Astrocyte (in vitro differentiated cells and primary cell): ENCODE results near the gene ZC3H11A. TPM values are rescaled to one million over a fixed set of nuclear protein-coding genes. Genes with fewer than 3 reads are reported as not detected.

Experiments used
- DNase-seq: peaks from one replicate; pipeline ENCODE4 v3.0.0-alpha.2; 2010; ENCODE audit warnings: low read depth
- FAIRE-seq: peaks from 2 replicates; lab custom pipeline; 2011; peaks lifted over from hg19 to GRCh38; lab: Jason Lieb, UNC
- H2AFZ ChIP-seq: 2 replicates; pipeline ENCODE4 v1.6.0; 2012; ENCODE audit warnings: low read depth, low read length, inconsistent platforms
- H3K27ac ChIP-seq: 2 replicates; pipeline ENCODE4 v1.5.1; 2011; ENCODE audit warnings: low read depth, low read length, inconsistent platforms
- H3K27me3 ChIP-seq: 2 replicates; pipeline ENCODE4 v1.6.0; 2011; ENCODE audit warnings: low read length, inconsistent platforms; ENCODE audit not compliant: insufficient read depth
- H3K36me3 ChIP-seq: 2 replicates; pipeline ENCODE4 v1.5.1; 2011; ENCODE audit warnings: low read length, inconsistent platforms; ENCODE audit not compliant: insufficient read depth
- H3K4me1 ChIP-seq: 2 replicates; pipeline ENCODE4 v1.5.1; 2011; ENCODE audit warnings: low read length, inconsistent platforms; ENCODE audit not compliant: insufficient read depth
- H3K4me2 ChIP-seq: 2 replicates; pipeline ENCODE4 v1.6.0; 2012; ENCODE audit warnings: low read length, inconsistent platforms
- H3K4me3 ChIP-seq: 2 replicates; pipeline ENCODE4 v1.5.1; 2011; ENCODE audit warnings: low read depth, mild to moderate bottlenecking, low read length, inconsistent platforms; ENCODE audit not compliant: insufficient read depth
- H3K79me2 ChIP-seq: 2 replicates; pipeline ENCODE4 v1.6.0; 2012; ENCODE audit warnings: mild to moderate bottlenecking, low read length, inconsistent platforms; ENCODE audit not compliant: insufficient read depth
- H3K9ac ChIP-seq: 2 replicates; pipeline ENCODE4 v1.6.0; 2012; ENCODE audit warnings: mild to moderate bottlenecking, low read length, inconsistent platforms
- H3K9me3 ChIP-seq: 2 replicates; pipeline ENCODE4 v1.5.1; 2012; ENCODE audit warnings: low read depth, mild to moderate bottlenecking, low read length, inconsistent platforms; ENCODE audit not compliant: insufficient read depth
- H4K20me1 ChIP-seq: 2 replicates; pipeline ENCODE4 v1.6.0; 2012; ENCODE audit warnings: low read length, inconsistent platforms; ENCODE audit not compliant: insufficient read depth
- H3K27ac Mint-ChIP-seq: one replicate; pipeline ENCODE4 v1.8.0; 2021; ENCODE audit warnings: mild to moderate bottlenecking, mixed read lengths; ENCODE audit not compliant: unreplicated experiment
- H3K27me3 Mint-ChIP-seq: one replicate; pipeline ENCODE4 v1.8.0; 2021; ENCODE audit warnings: low read depth, mixed read lengths; ENCODE audit not compliant: unreplicated experiment
- H3K36me3 Mint-ChIP-seq: one replicate; pipeline ENCODE4 v1.8.0; 2021; ENCODE audit warnings: low read depth, mixed read lengths; ENCODE audit not compliant: unreplicated experiment
- H3K4me1 Mint-ChIP-seq: one replicate; pipeline ENCODE4 v1.8.0; 2021; ENCODE audit warnings: low read depth, mixed read lengths; ENCODE audit not compliant: unreplicated experiment
- H3K4me3 Mint-ChIP-seq: one replicate; pipeline ENCODE4 v1.8.0; 2021; ENCODE audit warnings: mild to moderate bottlenecking, moderate library complexity, mixed read lengths; ENCODE audit not compliant: unreplicated experiment
- H3K9me3 Mint-ChIP-seq: one replicate; pipeline ENCODE4 v1.8.0; 2021; ENCODE audit warnings: mild to moderate bottlenecking, mixed read lengths; ENCODE audit not compliant: unreplicated experiment
- EZH2 ChIP-seq: IDR thresholded peaks from 2 replicates; pipeline ENCODE4 v1.6.1; 2012; ENCODE audit warnings: mild to moderate bottlenecking, low read length, inconsistent platforms; ENCODE audit not compliant: insufficient read depth
- total RNA-seq: library from RNA; stranded (reverse); gene quantifications from 2 replicates; pipeline ENCODE4 v1.2.1, GENCODE V29; 2021
- TF ChIP-seq, protein P1 (sequence below): IDR thresholded peaks from 2 replicates; pipeline ENCODE4 v1.5.1; 2011; ENCODE audit warnings: low read depth, mild to moderate bottlenecking, inconsistent platforms, low read length, moderate library complexity; ENCODE audit not compliant: insufficient read depth

Gene ZC3H11A
- total RNA-seq, 1 donor from 2014 or later: 87.4 TPM

DNA sequence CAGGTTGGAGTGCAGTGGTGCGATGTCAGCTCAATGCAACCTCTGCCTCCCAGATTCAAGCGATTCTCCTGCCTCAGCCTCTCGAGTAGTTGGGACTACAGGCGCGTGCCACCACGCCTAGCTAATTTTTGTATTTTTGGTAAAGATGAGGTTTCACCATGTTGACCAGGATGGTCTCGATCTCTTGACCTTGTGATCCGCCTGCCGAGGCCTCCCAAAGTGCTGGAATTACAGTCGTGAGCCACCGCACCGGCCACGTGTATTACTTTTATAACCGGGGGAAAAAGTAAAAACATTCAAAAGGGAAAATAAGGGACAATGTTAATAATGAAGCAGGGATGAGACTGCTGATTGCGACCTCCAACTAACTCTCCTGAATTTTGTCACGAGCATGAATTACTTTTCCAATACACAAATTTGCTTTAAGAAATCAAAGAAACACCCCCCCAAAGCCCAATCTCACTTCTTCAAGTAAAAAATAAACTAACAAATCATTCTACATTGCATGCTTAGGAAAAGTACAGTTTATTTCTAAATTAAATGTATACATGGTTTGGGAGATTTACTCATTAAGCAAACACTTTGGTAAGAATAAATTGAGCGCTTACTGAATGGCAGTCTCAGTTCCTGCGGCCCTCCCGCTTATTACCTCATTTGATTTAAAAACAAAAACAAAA, 521 bp upstream of the ZC3H11A start:
- Histone ChIP-seq H3K27me3 (no peaks in the 10 kb centered on the region), H3K36me3 (peaks cover 18% of the 10 kb centered on the region), H2AFZ (peak overlapping the region; percentile 20), H3K27ac (peak overlapping the region; percentile 95), H3K9ac (peak overlapping the region; percentile 99), H3K79me2 (peaks cover 41% of the 10 kb centered on the region), H3K4me2 (peak overlapping the region; percentile 85), H3K9me3 (no peaks in the 10 kb centered on the region), H3K4me1 (peaks cover 21% of the 10 kb centered on the region), H3K4me3 (peak overlapping the region; percentile 85), H4K20me1 (peaks cover 40% of the 10 kb centered on the region)
- FAIRE-seq (no peak), DNase-seq (no peak)
- no peak for TF ChIP-seq EZH2
- TF ChIP-seq, protein P1, sequence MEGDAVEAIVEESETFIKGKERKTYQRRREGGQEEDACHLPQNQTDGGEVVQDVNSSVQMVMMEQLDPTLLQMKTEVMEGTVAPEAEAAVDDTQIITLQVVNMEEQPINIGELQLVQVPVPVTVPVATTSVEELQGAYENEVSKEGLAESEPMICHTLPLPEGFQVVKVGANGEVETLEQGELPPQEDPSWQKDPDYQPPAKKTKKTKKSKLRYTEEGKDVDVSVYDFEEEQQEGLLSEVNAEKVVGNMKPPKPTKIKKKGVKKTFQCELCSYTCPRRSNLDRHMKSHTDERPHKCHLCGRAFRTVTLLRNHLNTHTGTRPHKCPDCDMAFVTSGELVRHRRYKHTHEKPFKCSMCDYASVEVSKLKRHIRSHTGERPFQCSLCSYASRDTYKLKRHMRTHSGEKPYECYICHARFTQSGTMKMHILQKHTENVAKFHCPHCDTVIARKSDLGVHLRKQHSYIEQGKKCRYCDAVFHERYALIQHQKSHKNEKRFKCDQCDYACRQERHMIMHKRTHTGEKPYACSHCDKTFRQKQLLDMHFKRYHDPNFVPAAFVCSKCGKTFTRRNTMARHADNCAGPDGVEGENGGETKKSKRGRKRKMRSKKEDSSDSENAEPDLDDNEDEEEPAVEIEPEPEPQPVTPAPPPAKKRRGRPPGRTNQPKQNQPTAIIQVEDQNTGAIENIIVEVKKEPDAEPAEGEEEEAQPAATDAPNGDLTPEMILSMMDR: no peak
- H3K27ac Mint-ChIP-seq: peak overlapping the region; percentile 100
- H3K4me3 Mint-ChIP-seq: peak overlapping the region; percentile 91
- peaks cover 14% of the 10 kb centered on the region for H3K36me3 Mint-ChIP-seq
- no peaks in the 10 kb centered on the region for H3K27me3 Mint-ChIP-seq
- H3K4me1 Mint-ChIP-seq: peaks cover 28% of the 10 kb centered on the region
- peaks cover 2% of the 10 kb centered on the region for H3K9me3 Mint-ChIP-seq

DNA sequence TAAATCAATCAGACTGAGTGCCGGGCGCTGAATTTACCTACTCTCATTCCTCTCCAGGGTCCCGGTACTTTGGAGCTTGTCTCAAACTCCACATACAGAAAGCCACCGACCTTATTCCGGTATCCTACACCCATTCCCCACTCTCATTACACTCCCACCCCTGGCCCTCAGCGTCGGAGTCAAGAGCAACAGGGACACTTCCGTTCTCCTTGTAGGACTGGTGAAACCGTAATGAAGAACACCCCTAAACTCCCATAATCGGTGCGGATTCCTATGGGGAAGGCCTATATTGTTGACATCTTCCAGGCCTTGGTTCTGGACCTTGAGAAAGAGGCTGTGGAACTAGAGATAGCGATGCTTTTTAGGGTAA, 798 bp downstream of the ZC3H11A start:
- FAIRE-seq: no peak

More for the DNA sequence above, 798 bp downstream of the ZC3H11A start:
- H3K27me3 ChIP-seq: no peaks in the 10 kb centered on the region
- DNase-seq: peak; percentile 22
- Mint-ChIP-seq H3K27me3 (no peaks in the 10 kb centered on the region), H3K27ac (peak overlapping the region; percentile 100), H3K9me3 (peaks cover 2% of the 10 kb centered on the region), H3K36me3 (peaks cover 14% of the 10 kb centered on the region), H3K4me1 (peaks cover 35% of the 10 kb centered on the region), H3K4me3 (peak overlapping the region; percentile 100)
- peak overlapping the region; percentile 85 for H3K4me2 ChIP-seq
- TF ChIP-seq, protein P1: no peak
- TF ChIP-seq EZH2: no peak
- peaks cover 24% of the 10 kb centered on the region for H3K4me1 ChIP-seq
- no peaks in the 10 kb centered on the region for H3K9me3 ChIP-seq
- no peak overlapping the region for H2AFZ ChIP-seq
- peaks cover 54% of the 10 kb centered on the region for H3K79me2 ChIP-seq
- H3K27ac ChIP-seq: peak overlapping the region; percentile 95
- H3K4me3 ChIP-seq: peak overlapping the region; percentile 85
- H3K36me3 ChIP-seq: peaks cover 18% of the 10 kb centered on the region
- peaks cover 51% of the 10 kb centered on the region for H4K20me1 ChIP-seq
- peak overlapping the region; percentile 99 for H3K9ac ChIP-seq
